ENCODE measurements around the gene THOC7.

DNA sequence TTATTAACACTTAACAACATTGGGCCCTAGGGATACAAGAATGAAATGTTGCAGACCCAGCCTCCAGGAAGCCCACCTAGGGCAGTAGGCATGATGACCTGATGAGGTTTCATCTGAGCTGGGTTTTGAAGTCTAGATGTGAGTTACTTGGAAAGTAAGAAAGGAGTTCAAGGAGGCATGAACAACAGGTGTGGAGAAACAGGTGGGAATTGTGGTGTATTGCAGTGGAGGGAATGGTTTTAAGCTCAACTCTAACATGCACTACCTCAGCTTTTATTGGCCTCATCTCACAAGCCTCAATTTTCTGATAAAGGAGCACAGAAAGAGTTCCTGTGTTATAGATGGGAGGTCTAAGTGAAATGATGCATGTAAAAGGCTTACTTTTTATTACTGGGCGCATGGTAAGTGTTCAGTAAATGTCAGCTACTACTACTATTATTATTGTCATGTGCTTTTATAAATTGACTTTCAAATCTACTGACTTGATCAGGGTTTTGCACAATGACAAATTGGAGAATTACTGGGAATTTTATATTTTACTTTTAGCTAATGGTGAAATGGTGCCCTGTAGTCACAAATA is 29.3 kb upstream of the THOC7 start:
- TF ChIP-seq POLR2AphosphoS5 (IDR thresholded peaks at IDR 0.05) = no peak
- no peak for TF ChIP-seq POLR2A (IDR thresholded peaks at IDR 0.05)

All from stomach (tissue), 4 donors.